ENCODE measurements around the gene MGLL. TPM values are rescaled to one million over a fixed set of nuclear protein-coding genes. Genes with fewer than 3 reads are reported as not detected.
A peak's percentile ranks its signal among the peaks of the same experiment; 100 is the strongest.

Gene MGLL
- total RNA-seq, 2 experiments from 2014 or later = 0.28 to 0.38 TPM

GRCh38 chr3:127678611-127679533 is 143.4 kb downstream of the MGLL start:
- Histone ChIP-seq H3K27ac (ENCODE audit: low read depth in 1 of 2, low read length in 2 of 2) (no peak overlapping the region), H3K27me3 (ENCODE audit: control insufficient read depth in 1 of 2, insufficient read depth in 2 of 2, low read length in 2 of 2) (no peaks in the 10 kb centered on the region), H3K9me3 (ENCODE audit: control insufficient read depth in 1 of 2, insufficient read depth in 1 of 2, low read length in 2 of 2) (no peaks in the 10 kb centered on the region), H3K36me3 (ENCODE audit: insufficient read depth, low read length) (peaks cover 37% of the 10 kb centered on the region), H3K4me3 (ENCODE audit: low read length) (no peak overlapping the region), H3K4me1 (ENCODE audit: insufficient read depth, low read length) (peaks cover 26% of the 10 kb centered on the region)
- H3K4me1 Mint-ChIP-seq (ENCODE audit: low read depth) = peaks cover 35% of the 10 kb centered on the region
- H3K27me3 Mint-ChIP-seq = no peaks in the 10 kb centered on the region
- no peak for ATAC-seq (ENCODE audit: poor library complexity)
- ChIA-PET POLR2A (no interaction called here), CTCF (interaction anchor here (1.8 kb wide), 1 partner anchor 104 kb away, joined by 6 read pairs; no protein-coding TSS in a partner anchor)
- peak in 1 of 14 experiments; percentile 30 for DNase-seq
- peaks cover 32% of the 10 kb centered on the region for H3K36me3 Mint-ChIP-seq (ENCODE audit: low read depth)
- H3K9me3 Mint-ChIP-seq = no peaks in the 10 kb centered on the region
- intact Hi-C loops (cut with DNase I, micrococcal nuclease) = loop anchor here in 1 of 2 experiments (10.0 kb wide), 4 partner anchors 446 to 1594 kb away; partner anchors contain the start of genes EEFSEC, RAB7A, RUVBL1 and SLC41A3
- TF ChIP-seq CTCF (IDR thresholded peaks at IDR 0.05) = no peak
- H3K4me3 Mint-ChIP-seq = peak overlapping the region; percentile 51
- peak overlapping the region; percentile 21 for H3K27ac Mint-ChIP-seq

GRCh38 chr3:127678315-127678599 is 144.1 kb downstream of the MGLL start:
- CTCF ChIA-PET = interaction anchor here (1.8 kb wide), 1 partner anchor 103 kb away, joined by 6 read pairs; no protein-coding TSS in a partner anchor

More at GRCh38 chr3:127678315-127678599, 144.1 kb downstream of the MGLL start:
- ATAC-seq (ENCODE audit: poor library complexity) (no peak), DNase-seq (no peak)
- peaks cover 27% of the 10 kb centered on the region for H3K4me1 ChIP-seq (ENCODE audit: insufficient read depth, low read length)
- Mint-ChIP-seq H3K27ac (peak overlapping the region; percentile 21), H3K4me1 (ENCODE audit: low read depth) (peaks cover 35% of the 10 kb centered on the region), H3K27me3 (no peaks in the 10 kb centered on the region), H3K36me3 (ENCODE audit: low read depth) (peaks cover 38% of the 10 kb centered on the region), H3K9me3 (no peaks in the 10 kb centered on the region), H3K4me3 (peak overlapping the region; percentile 11)
- H3K27me3 ChIP-seq (ENCODE audit: control insufficient read depth in 1 of 2, insufficient read depth in 2 of 2, low read length in 2 of 2) = no peaks in the 10 kb centered on the region
- no peak overlapping the region for H3K27ac ChIP-seq (ENCODE audit: low read depth in 1 of 2, low read length in 2 of 2)
- intact Hi-C loops (cut with DNase I, micrococcal nuclease) = loop anchor here in 1 of 2 experiments (10.0 kb wide), 4 partner anchors 447 to 1593 kb away; partner anchors contain the start of genes EEFSEC, RAB7A, RUVBL1 and SLC41A3
- H3K36me3 ChIP-seq (ENCODE audit: insufficient read depth, low read length) = peaks cover 37% of the 10 kb centered on the region
- TF ChIP-seq CTCF (IDR thresholded peaks at IDR 0.05) = no peak
- POLR2A ChIA-PET = no interaction called here
- H3K4me3 ChIP-seq (ENCODE audit: low read length) = no peak overlapping the region
- H3K9me3 ChIP-seq (ENCODE audit: control insufficient read depth in 1 of 2, insufficient read depth in 1 of 2, low read length in 2 of 2) = no peaks in the 10 kb centered on the region

All from CD4-positive, alpha-beta T cell (primary cell).